OCI-LY7 (cell line): ENCODE data around the gene SEPHS1. TPM values are rescaled to one million over a fixed set of nuclear protein-coding genes. Genes with fewer than 3 reads are reported as not detected.

Source experiments
- BruUV-seq: library from RNA; stranded (reverse); fragments of 400-500 nt; replicated peaks from 2 replicates; lab custom pipeline; 2021; lab: Mats Ljungman, UMichigan
- CTCF ChIA-PET: fragments of 300-600 bp; sonication (Branson Sonifier 250); formaldehyde crosslinking; loops from one replicate; lab custom pipeline; 2022; ENCODE audit warnings: antibody characterized with exemption; ENCODE audit not compliant: unreplicated experiment; lab: Charles Lee
- POLR2A ChIA-PET: fragments of 300-600 bp; sonication (Branson Sonifier 250); formaldehyde crosslinking; loops from one replicate; lab custom pipeline; 2022; ENCODE audit warnings: antibody characterized with exemption; lab: Charles Lee
- DNase-seq: peaks from one replicate; pipeline ENCODE4 v3.0.0-alpha.2; 2015; ENCODE audit warnings: low spot score
- H2AFZ ChIP-seq: fragments of 200-600 bp; sonication (generic), shearing (Covaris generic); 2 replicates; pipeline ENCODE4 v1.6.1; 2014; ENCODE audit warnings: mild to moderate bottlenecking, antibody characterized with exemption, low read length, moderate library complexity
- H3K27ac ChIP-seq: fragments of 200-600 bp; sonication (generic); 2 replicates; pipeline ENCODE4 v1.5.1; 2014; ENCODE audit warnings: mixed run types, low read depth, mild to moderate bottlenecking, moderate library complexity, low read length, inconsistent platforms; ENCODE audit not compliant: poor library complexity, severe bottlenecking
- H3K36me3 ChIP-seq: fragments of 200-600 bp; sonication (generic); 2 replicates; pipeline ENCODE4 v1.6.1; 2014; ENCODE audit warnings: mild to moderate bottlenecking, antibody characterized with exemption, low read length, moderate library complexity, mixed read lengths; ENCODE audit not compliant: insufficient read depth
- H3K4me1 ChIP-seq: fragments of 200-600 bp; sonication (generic); 2 replicates; pipeline ENCODE4 v1.5.1; 2014; ENCODE audit warnings: mild to moderate bottlenecking, low read length; ENCODE audit not compliant: insufficient read depth, poor library complexity, severe bottlenecking
- H3K4me2 ChIP-seq: fragments of 200-600 bp; sonication (generic); 2 replicates; pipeline ENCODE4 v1.6.1; 2014; ENCODE audit warnings: mild to moderate bottlenecking, low read length
- H3K4me3 ChIP-seq: fragments of 200-600 bp; sonication (generic); 2 replicates; pipeline ENCODE4 v1.5.1; 2014; ENCODE audit warnings: mild to moderate bottlenecking, low read depth, low read length; ENCODE audit not compliant: poor library complexity, severe bottlenecking
- H3K79me2 ChIP-seq: fragments of 200-600 bp; sonication (generic); 2 replicates; pipeline ENCODE4 v1.6.1; 2016; ENCODE audit warnings: low read depth, mild to moderate bottlenecking, low read length, moderate library complexity, mixed read lengths; ENCODE audit not compliant: insufficient read depth
- H3K9me2 ChIP-seq: fragments of 200-600 bp; sonication (generic); 2 replicates; pipeline ENCODE4 v1.6.1; 2016; ENCODE audit warnings: mild to moderate bottlenecking, low read length, mixed read lengths; ENCODE audit not compliant: insufficient read depth
- H3K9me3 ChIP-seq: fragments of 200-600 bp; sonication (generic); 2 replicates; pipeline ENCODE4 v1.6.1; 2014; ENCODE audit warnings: mild to moderate bottlenecking, mixed run types, low read length, mixed read lengths
- H4K20me1 ChIP-seq: fragments of 200-600 bp; sonication (generic); 2 replicates; pipeline ENCODE4 v1.6.1; 2014; ENCODE audit warnings: mild to moderate bottlenecking, antibody characterized with exemption, low read length, moderate library complexity, mixed read lengths; ENCODE audit not compliant: insufficient read depth
- CTCF ChIP-seq: fragments of 200-600 bp; sonication (generic); conservative IDR thresholded peaks from 2 replicates; pipeline ENCODE4 v1.5.1; 2014; ENCODE audit warnings: mild to moderate bottlenecking, antibody characterized with exemption, low read length, moderate library complexity, mixed read lengths
- EZH2phosphoT487 ChIP-seq: fragments of 200-600 bp; sonication (generic); IDR thresholded peaks from 2 replicates; pipeline ENCODE4 v1.6.1; 2018; ENCODE audit warnings: low read depth, borderline replicate concordance, mild to moderate bottlenecking, mixed run types, antibody characterized with exemption, low read length, moderate library complexity, mixed read lengths
- intact Hi-C: fragments of 100-400 bp; cut with micrococcal nuclease; formaldehyde crosslinking; loops from one replicate; pipeline ENCODE4 v1.10.0; 2022; ENCODE audit not compliant: unreplicated experiment
- total RNA-seq, 2 experiments: library from RNA; depleted of rRNA in 1 of 2; stranded (reverse); fragments of >200 nt in 1 of 2; shearing (Covaris generic) in 1 of 2; gene quantifications; 2 replicates each; pipeline ENCODE4 v1.2.3, GENCODE V29; 2014 to 2022

SEPHS1 gene
- total RNA-seq, 2 experiments from 2014 or later, result 72.7 to 113 TPM

DNA sequence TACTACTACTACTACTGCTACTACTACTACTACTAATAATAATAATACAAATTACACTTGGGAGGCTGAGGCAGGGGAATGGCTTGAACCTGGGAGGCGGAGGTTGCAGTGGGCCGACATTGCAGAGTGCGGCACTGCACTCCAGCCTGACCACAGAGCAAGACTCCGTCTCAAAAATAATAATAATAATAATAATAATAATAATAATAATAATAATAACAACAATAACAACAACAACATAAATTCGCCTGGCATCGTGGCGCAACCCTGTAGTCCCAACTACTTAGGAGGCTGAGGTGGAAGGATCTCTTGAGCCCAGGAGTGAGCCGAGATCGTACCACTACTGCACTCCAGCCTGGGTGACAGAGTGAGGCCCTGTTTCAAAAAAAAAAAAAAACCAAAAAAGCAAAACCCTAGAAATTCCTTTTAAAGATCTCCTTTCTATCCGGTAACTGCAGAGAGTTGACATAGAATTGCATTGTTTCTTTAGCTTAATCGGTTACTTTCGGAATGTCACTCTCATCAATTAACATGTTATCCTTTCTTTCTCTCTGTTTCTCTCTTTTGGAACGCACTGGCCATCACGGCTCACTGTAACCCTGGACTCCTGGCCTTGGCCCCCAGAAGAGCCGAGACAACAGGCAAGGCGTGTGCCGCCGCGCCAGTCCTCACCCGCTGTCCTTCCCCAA lies 49.2 kb downstream of the SEPHS1 start:
- ChIA-PET CTCF (interaction anchor here (0.6 kb wide), 1 partner anchor 41 kb away, joined by 3 read pairs; no protein-coding TSS in a partner anchor), POLR2A (interaction anchor here (0.6 to 2.3 kb wide), 3 partner anchors 10 to 27 kb away, joined by 3 to 6 read pairs (median 4); no protein-coding TSS in a partner anchor)
- Histone ChIP-seq H3K9me2 (no peaks in the 10 kb centered on the region), H4K20me1 (no peaks in the 10 kb centered on the region), H3K27ac (no peak overlapping the region), H3K79me2 (no peaks in the 10 kb centered on the region), H3K4me3 (peak overlapping the region; percentile 71), H3K36me3 (no peaks in the 10 kb centered on the region), H3K4me1 (peaks cover 18% of the 10 kb centered on the region), H3K9me3 (no peaks in the 10 kb centered on the region), H3K4me2 (peak overlapping the region; percentile 79), H2AFZ (peak overlapping the region; percentile 79; the same call in 1 of the 2 replicates)
- no peak for DNase-seq
- no TSS peak for BruUV-seq
- intact Hi-C loops, result no loop called here
- TF ChIP-seq EZH2phosphoT487 (no peak), CTCF (no peak)

DNA sequence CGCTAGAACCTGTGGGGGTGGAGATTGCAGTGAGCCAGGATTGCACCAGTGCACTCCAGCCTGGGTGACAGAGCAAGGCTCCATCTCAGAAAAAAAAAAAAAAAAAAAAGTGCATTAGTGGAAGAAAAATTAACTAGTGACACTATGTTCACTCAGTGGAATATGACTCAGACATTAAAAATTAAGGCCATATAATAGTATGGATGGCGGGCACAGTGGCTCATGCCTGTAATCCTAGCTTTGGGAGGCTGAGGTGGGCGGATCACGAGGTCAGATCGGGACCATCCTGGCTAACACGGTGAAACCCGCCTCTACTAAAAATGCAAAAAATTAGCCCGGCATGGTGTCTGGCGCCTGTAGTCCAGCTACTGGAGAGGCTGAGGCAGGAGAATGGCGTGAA lies 51.6 kb downstream of the SEPHS1 start:
- ChIA-PET POLR2A (interaction anchor here (0.6 to 0.7 kb wide), 2 partner anchors 12 to 63 kb away, joined by 3 read pairs; no protein-coding TSS in a partner anchor), CTCF (no interaction called here)
- Histone ChIP-seq H3K9me3 (no peaks in the 10 kb centered on the region), H3K4me3 (no peak overlapping the region), H3K4me2 (no peak overlapping the region), H3K4me1 (peaks cover 12% of the 10 kb centered on the region), H3K9me2 (no peaks in the 10 kb centered on the region), H2AFZ (no peak overlapping the region), H3K27ac (no peak overlapping the region), H3K79me2 (no peaks in the 10 kb centered on the region), H3K36me3 (no peaks in the 10 kb centered on the region), H4K20me1 (no peaks in the 10 kb centered on the region)
- no peak for DNase-seq
- no peak for TF ChIP-seq CTCF
- no peak for TF ChIP-seq EZH2phosphoT487
- intact Hi-C loops, result no loop called here
- BruUV-seq, result no TSS peak

DNA sequence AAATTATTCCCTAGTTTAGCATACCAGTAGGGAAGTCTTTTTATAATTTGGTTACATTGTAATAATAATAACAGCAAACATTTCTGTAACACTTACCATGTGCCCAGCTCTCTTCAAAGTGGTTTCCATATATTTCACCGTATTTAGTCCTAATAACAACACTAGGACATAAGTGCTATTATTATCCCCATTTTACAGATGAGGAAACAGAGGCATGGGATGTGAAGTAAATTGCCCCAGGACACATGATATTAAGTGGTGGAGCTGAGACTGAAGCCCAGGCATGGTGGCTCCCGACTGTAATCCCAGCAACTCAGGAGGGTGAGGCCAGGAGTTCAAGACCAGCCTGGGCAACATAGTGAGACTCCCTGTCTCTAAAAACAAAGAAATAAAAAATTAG lies 53.3 kb downstream of the SEPHS1 start:
- H3K36me3 ChIP-seq, result no peaks in the 10 kb centered on the region
- no TSS peak for BruUV-seq
- no peak overlapping the region for H3K4me3 ChIP-seq
- H3K9me2 ChIP-seq, result no peaks in the 10 kb centered on the region
- DNase-seq, result no peak
- H3K79me2 ChIP-seq, result no peaks in the 10 kb centered on the region
- no peak overlapping the region for H2AFZ ChIP-seq
- POLR2A ChIA-PET, result interaction anchor here (1.4 kb wide), 1 partner anchor 8 kb away, joined by 3 read pairs; no protein-coding TSS in a partner anchor
- intact Hi-C loops, result no loop called here
- no peak overlapping the region for H3K4me2 ChIP-seq
- H3K9me3 ChIP-seq, result no peaks in the 10 kb centered on the region
- no peak overlapping the region for H3K27ac ChIP-seq
- no peaks in the 10 kb centered on the region for H4K20me1 ChIP-seq
- CTCF ChIA-PET, result no interaction called here
- TF ChIP-seq EZH2phosphoT487 (no peak), CTCF (no peak)
- H3K4me1 ChIP-seq, result peaks cover 5% of the 10 kb centered on the region
